GM23338 (cell line): Measurements from ENCODE around the gene HRH3.

ENCODE experiments used
- CREB1 ChIP-seq: fragments of 250-450 bp; sonication (Bioruptor Pico); IDR thresholded peaks from 2 replicates; pipeline ENCODE4 v1.5.0; 2020; ENCODE audit warnings: low read depth, mild to moderate bottlenecking, moderate library complexity
- EZH2 ChIP-seq: fragments of 200-600 bp; sonication (generic); IDR thresholded peaks from one replicate; pipeline ENCODE4 v1.8.0; 2017; ENCODE audit warnings: antibody characterized with exemption, mild to moderate bottlenecking, low read depth; ENCODE audit not compliant: unreplicated experiment
- EZH2phosphoT487 ChIP-seq: fragments of 200-600 bp; sonication (generic); IDR thresholded peaks from one replicate; pipeline ENCODE4 v1.8.1; 2018; ENCODE audit warnings: antibody characterized with exemption; ENCODE audit not compliant: unreplicated experiment
- POLR2AphosphoS5 ChIP-seq: IDR thresholded peaks from 2 replicates; pipeline ENCODE4 v1.6.1; 2016; ENCODE audit warnings: antibody characterized with exemption, low read depth
- STAT1 ChIP-seq: IDR thresholded peaks from one replicate; pipeline ENCODE4 v1.6.1; 2016; ENCODE audit warnings: antibody characterized with exemption; ENCODE audit not compliant: unreplicated experiment
- TF ChIP-seq, protein P1 (sequence below), 2 experiments: fragments of 200-600 bp in 1 of 2; sonication (generic) in 1 of 2; conservative IDR thresholded peaks; 2 replicates each; pipeline versions ENCODE4 v1.5.1 to v1.6.1; 2016 to 2017; ENCODE audit warnings: antibody characterized with exemption in 2 of 2, low read depth in 2 of 2, mild to moderate bottlenecking in 2 of 2, moderate library complexity in 1 of 2
- TF ChIP-seq, protein P2 (sequence below): fragments of 250-450 bp; sonication (Bioruptor Pico); IDR thresholded peaks from 2 replicates; pipeline ENCODE4 v1.5.0; 2020; ENCODE audit warnings: mild to moderate bottlenecking, moderate library complexity
- TF ChIP-seq, protein P3 (sequence below): IDR thresholded peaks from one replicate; pipeline ENCODE4 v1.6.1; 2018; ENCODE audit warnings: antibody characterized with exemption; ENCODE audit not compliant: unreplicated experiment

DNA sequence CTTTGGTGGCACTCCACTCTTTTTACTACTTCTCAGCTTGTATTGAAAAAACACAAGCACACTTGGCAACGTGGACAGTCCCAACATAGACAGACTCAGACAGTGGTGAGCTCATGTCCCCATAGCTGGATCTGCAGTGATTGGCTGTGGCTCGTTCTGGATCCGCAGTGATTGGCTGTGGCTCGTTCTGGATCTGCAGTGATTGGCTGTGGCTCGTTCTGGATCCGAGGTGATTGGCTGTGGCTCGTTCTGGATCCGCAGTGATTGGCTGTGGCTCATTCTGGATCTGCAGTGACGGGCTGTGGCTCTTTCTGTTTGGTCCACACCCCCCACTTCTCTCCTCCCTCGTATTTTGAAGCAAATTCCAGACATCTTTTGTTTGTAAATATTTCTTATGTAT lies 46.3 kb upstream of the HRH3 start:
- TF ChIP-seq POLR2AphosphoS5 (no peak), EZH2 (no peak), STAT1 (no peak), EZH2phosphoT487 (no peak), CREB1 (CRISPR knock-in tag) (no peak)
- TF ChIP-seq, protein P1, sequence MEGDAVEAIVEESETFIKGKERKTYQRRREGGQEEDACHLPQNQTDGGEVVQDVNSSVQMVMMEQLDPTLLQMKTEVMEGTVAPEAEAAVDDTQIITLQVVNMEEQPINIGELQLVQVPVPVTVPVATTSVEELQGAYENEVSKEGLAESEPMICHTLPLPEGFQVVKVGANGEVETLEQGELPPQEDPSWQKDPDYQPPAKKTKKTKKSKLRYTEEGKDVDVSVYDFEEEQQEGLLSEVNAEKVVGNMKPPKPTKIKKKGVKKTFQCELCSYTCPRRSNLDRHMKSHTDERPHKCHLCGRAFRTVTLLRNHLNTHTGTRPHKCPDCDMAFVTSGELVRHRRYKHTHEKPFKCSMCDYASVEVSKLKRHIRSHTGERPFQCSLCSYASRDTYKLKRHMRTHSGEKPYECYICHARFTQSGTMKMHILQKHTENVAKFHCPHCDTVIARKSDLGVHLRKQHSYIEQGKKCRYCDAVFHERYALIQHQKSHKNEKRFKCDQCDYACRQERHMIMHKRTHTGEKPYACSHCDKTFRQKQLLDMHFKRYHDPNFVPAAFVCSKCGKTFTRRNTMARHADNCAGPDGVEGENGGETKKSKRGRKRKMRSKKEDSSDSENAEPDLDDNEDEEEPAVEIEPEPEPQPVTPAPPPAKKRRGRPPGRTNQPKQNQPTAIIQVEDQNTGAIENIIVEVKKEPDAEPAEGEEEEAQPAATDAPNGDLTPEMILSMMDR (conservative IDR thresholded peaks at IDR 0.05; ENCODE audit: low read depth in 2 of 2) = no peak
- TF ChIP-seq, protein P2, sequence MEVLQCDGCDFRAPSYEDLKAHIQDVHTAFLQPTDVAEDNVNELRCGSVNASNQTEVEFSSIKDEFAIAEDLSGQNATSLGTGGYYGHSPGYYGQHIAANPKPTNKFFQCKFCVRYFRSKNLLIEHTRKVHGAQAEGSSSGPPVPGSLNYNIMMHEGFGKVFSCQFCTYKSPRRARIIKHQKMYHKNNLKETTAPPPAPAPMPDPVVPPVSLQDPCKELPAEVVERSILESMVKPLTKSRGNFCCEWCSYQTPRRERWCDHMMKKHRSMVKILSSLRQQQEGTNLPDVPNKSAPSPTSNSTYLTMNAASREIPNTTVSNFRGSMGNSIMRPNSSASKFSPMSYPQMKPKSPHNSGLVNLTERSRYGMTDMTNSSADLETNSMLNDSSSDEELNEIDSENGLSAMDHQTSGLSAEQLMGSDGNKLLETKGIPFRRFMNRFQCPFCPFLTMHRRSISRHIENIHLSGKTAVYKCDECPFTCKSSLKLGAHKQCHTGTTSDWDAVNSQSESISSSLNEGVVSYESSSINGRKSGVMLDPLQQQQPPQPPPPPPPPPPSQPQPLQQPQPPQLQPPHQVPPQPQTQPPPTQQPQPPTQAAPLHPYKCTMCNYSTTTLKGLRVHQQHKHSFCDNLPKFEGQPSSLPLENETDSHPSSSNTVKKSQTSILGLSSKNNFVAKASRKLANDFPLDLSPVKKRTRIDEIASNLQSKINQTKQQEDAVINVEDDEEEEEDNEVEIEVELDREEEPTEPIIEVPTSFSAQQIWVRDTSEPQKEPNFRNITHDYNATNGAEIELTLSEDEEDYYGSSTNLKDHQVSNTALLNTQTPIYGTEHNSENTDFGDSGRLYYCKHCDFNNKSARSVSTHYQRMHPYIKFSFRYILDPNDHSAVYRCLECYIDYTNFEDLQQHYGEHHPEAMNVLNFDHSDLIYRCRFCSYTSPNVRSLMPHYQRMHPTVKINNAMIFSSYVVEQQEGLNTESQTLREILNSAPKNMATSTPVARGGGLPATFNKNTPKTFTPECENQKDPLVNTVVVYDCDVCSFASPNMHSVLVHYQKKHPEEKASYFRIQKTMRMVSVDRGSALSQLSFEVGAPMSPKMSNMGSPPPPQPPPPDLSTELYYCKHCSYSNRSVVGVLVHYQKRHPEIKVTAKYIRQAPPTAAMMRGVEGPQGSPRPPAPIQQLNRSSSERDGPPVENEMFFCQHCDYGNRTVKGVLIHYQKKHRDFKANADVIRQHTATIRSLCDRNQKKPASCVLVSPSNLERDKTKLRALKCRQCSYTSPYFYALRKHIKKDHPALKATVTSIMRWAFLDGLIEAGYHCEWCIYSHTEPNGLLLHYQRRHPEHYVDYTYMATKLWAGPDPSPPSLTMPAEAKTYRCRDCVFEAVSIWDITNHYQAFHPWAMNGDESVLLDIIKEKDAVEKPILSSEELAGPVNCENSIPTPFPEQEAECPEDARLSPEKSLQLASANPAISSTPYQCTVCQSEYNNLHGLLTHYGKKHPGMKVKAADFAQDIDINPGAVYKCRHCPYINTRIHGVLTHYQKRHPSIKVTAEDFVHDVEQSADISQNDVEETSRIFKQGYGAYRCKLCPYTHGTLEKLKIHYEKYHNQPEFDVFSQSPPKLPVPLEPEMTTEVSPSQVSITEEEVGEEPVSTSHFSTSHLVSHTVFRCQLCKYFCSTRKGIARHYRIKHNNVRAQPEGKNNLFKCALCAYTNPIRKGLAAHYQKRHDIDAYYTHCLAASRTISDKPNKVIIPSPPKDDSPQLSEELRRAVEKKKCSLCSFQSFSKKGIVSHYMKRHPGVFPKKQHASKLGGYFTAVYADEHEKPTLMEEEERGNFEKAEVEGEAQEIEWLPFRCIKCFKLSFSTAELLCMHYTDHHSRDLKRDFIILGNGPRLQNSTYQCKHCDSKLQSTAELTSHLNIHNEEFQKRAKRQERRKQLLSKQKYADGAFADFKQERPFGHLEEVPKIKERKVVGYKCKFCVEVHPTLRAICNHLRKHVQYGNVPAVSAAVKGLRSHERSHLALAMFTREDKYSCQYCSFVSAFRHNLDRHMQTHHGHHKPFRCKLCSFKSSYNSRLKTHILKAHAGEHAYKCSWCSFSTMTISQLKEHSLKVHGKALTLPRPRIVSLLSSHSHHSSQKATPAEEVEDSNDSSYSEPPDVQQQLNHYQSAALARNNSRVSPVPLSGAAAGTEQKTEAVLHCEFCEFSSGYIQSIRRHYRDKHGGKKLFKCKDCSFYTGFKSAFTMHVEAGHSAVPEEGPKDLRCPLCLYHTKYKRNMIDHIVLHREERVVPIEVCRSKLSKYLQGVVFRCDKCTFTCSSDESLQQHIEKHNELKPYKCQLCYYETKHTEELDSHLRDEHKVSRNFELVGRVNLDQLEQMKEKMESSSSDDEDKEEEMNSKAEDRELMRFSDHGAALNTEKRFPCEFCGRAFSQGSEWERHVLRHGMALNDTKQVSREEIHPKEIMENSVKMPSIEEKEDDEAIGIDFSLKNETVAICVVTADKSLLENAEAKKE (CRISPR knock-in tag) = no peak
- TF ChIP-seq, protein P3, sequence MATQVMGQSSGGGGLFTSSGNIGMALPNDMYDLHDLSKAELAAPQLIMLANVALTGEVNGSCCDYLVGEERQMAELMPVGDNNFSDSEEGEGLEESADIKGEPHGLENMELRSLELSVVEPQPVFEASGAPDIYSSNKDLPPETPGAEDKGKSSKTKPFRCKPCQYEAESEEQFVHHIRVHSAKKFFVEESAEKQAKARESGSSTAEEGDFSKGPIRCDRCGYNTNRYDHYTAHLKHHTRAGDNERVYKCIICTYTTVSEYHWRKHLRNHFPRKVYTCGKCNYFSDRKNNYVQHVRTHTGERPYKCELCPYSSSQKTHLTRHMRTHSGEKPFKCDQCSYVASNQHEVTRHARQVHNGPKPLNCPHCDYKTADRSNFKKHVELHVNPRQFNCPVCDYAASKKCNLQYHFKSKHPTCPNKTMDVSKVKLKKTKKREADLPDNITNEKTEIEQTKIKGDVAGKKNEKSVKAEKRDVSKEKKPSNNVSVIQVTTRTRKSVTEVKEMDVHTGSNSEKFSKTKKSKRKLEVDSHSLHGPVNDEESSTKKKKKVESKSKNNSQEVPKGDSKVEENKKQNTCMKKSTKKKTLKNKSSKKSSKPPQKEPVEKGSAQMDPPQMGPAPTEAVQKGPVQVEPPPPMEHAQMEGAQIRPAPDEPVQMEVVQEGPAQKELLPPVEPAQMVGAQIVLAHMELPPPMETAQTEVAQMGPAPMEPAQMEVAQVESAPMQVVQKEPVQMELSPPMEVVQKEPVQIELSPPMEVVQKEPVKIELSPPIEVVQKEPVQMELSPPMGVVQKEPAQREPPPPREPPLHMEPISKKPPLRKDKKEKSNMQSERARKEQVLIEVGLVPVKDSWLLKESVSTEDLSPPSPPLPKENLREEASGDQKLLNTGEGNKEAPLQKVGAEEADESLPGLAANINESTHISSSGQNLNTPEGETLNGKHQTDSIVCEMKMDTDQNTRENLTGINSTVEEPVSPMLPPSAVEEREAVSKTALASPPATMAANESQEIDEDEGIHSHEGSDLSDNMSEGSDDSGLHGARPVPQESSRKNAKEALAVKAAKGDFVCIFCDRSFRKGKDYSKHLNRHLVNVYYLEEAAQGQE = no peak
